Measurements from ENCODE around the gene EIF4G3. TPM values are rescaled to one million over a fixed set of nuclear protein-coding genes. Genes with fewer than 3 reads are reported as not detected.

The EIF4G3 gene
- total and polyA plus RNA-seq, 9 of the 15 experiments (the other 6 are each of a cell fraction or from before 2014, with no cell fraction given), result 6.7 to 40.5 (median 32.1) TPM

DNA sequence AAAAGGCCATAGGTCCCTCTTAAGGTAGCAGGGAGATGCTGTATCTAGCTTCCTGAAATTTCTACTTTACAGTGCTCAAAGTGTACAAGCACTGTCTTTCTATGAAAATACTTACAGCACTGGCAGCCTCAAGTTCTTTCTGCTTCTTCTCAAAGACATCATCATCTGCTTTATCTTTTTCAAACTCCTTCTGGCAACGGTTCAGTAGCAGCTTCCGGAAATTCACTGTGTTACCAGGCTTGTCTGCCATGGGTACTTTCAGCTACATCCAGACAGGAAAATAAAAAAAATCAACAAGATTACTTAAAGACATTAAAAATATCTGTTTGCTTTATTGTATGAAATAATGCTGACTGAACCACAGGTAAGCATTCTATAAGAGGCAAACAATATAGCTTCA lies 311.7 kb downstream of the EIF4G3 start:
- ATAC-seq (no peak), FAIRE-seq (no peak), DNase-seq (ENCODE audit: extremely low read depth in 1 of 4, low spot score in 3 of 4) (no peak)
- Histone ChIP-seq H3K27me3 (ENCODE audit: control insufficient read depth in 2 of 2, insufficient read depth in 2 of 2, low read length in 2 of 2) (no peaks in the 10 kb centered on the region), H2AFZ (ENCODE audit: low read depth, low read length) (no peak overlapping the region), H3K9me3 (replicated peaks; ENCODE audit: control insufficient read depth, insufficient read depth, low read depth, low read length) (no peaks in the 10 kb centered on the region), H3K4me2 (ENCODE audit: insufficient read depth, low read length) (no peak overlapping the region), H3K36me3 (ENCODE audit: control insufficient read depth, insufficient read depth, low read length) (peaks cover 32% of the 10 kb centered on the region; the same call in 1 of the 3 replicates), H3K27ac (ENCODE audit: extremely low read depth, low read depth, low read length) (no peak overlapping the region), H3K79me2 (ENCODE audit: control insufficient read depth, insufficient read depth, low read length) (no peaks in the 10 kb centered on the region), H4K20me1 (replicated peaks; ENCODE audit: control insufficient read depth, insufficient read depth, low read length) (no peaks in the 10 kb centered on the region), H3K4me1 (replicated peaks in 1 of 2; ENCODE audit: control insufficient read depth in 2 of 2, insufficient read depth in 2 of 2, low read length in 2 of 2) (no peaks in the 10 kb centered on the region), H3K9me1 (ENCODE audit: control insufficient read depth, insufficient read depth, low read length) (no peaks in the 10 kb centered on the region), H3K4me3 (no peak overlapping the region), H3K9ac (ENCODE audit: insufficient read depth in 1 of 2, low read depth in 2 of 2, low read length in 2 of 2) (no peak overlapping the region)
- ChIA-PET POLR2A (interaction anchor here (0.9 kb wide), 1 partner anchor 9 kb away, joined by 3 read pairs; no protein-coding TSS in a partner anchor), CTCF (ENCODE audit: low intra/inter-chr PET ratio) (no interaction called here)
- WGBS (ENCODE audit: insufficient coverage, low coverage, missing lambda C conversion rate), result 83% methylated on average over 2 of the region's 2 CpGs
- intact Hi-C loops (cut with micrococcal nuclease) (no loop called here), in situ Hi-C loops (cut with MboI) (no loop called here)
- TF ChIP-seq ETV5 (CRISPR knock-in tag; IDR thresholded peaks at IDR 0.05; ENCODE audit: low read depth) (no peak), YBX1 (IDR thresholded peaks at IDR 0.05) (no peak), ZEB2 (IDR thresholded peaks at IDR 0.05) (no peak), SMAD4 (CRISPR knock-in tag; conservative IDR thresholded peaks at IDR 0.05) (no peak), NFIX (CRISPR knock-in tag; IDR thresholded peaks at IDR 0.05; ENCODE audit: low read depth) (no peak), CLOCK (CRISPR knock-in tag; IDR thresholded peaks at IDR 0.05; ENCODE audit: borderline replicate concordance) (no peak), BRF2 (IDR thresholded peaks at IDR 0.05; ENCODE audit: borderline replicate concordance, insufficient read depth, insufficient read length) (no peak), ZNF75A (CRISPR knock-in tag; IDR thresholded peaks at IDR 0.05) (no peak), TEAD2 (tag; IDR thresholded peaks at IDR 0.05) (no peak), ZNF277 (CRISPR knock-in tag; IDR thresholded peaks at IDR 0.05; ENCODE audit: borderline replicate concordance) (no peak), BCL6 (CRISPR knock-in tag; IDR thresholded peaks at IDR 0.05) (no peak), MBD2 (IDR thresholded peaks at IDR 0.05; ENCODE audit: borderline replicate concordance, low read depth) (no peak), SNAPC5 (CRISPR knock-in tag; IDR thresholded peaks at IDR 0.05) (no peak), ZNF134 (CRISPR knock-in tag; conservative IDR thresholded peaks at IDR 0.05) (no peak), MAX (CRISPR knock-in tag; IDR thresholded peaks at IDR 0.05) (no peak)
- no TSS peak for BruUV-seq (replicated peaks)

Measured in K562 (cell line).